Activated naive CD4-positive, alpha-beta T cell treated with anti-CD3 and anti-CD28 coated beads, Interleukin-2, amount 50 U/mL, for 72 hours (primary cell): ENCODE data around the gene KLHL29. TPM values are rescaled to one million over a fixed set of nuclear protein-coding genes. Genes with fewer than 3 reads are reported as not detected.
A peak's percentile ranks its signal among the peaks of the same experiment; 100 is the strongest.
"Not testable (repeated sequence)": the region's sequence is repeated elsewhere in the genome, so short reads cannot be mapped to it uniquely, and the experiment has no call there.

Experiments
- ATAC-seq, 2 donors: fragments of 150-1000 bp; cut with Tn5 transposase; 2 replicates each; pipeline ENCODE4 v1.10.0; 2021; ENCODE audit warnings: mild to moderate bottlenecking in 2 of 2, moderate library complexity in 2 of 2
- DNase-seq, 2 donors: peaks; one replicate each; pipeline ENCODE4 v3.0.0; 2021 to 2022; ENCODE audit warnings: low spot score in 2 of 2
- H3K27ac Mint-ChIP-seq, 2 donors: one replicate each; pipeline ENCODE4 v1.8.0; 2022; ENCODE audit warnings: mild to moderate bottlenecking in 2 of 2, mixed read lengths in 2 of 2
- H3K36me3 Mint-ChIP-seq, 2 donors: one replicate each; pipeline ENCODE4 v1.8.0; 2022; ENCODE audit warnings: mixed read lengths in 2 of 2
- H3K9me3 Mint-ChIP-seq, 2 donors: one replicate each; pipeline ENCODE4 v1.8.0; 2022; ENCODE audit warnings: mixed read lengths in 2 of 2
- total RNA-seq, 2 donors: library from RNA; stranded (reverse); gene quantifications; one replicate each; pipeline ENCODE4 v1.2.3, GENCODE V29; 2022

Gene KLHL29
- total RNA-seq, 2 donors from 2014 or later: 1.2 to 4.7 TPM

GRCh38 chr2:23385748-23386338 is 864 bp downstream of the KLHL29 start:
- DNase-seq: peak in 1 of 2 donors; percentile 34
- Mint-ChIP-seq H3K27ac (no peak overlapping the region), H3K36me3 (peaks cover 0 to 6% of the 10 kb centered on the region in 2 donors), H3K9me3 (no peaks in the 10 kb centered on the region)
- peak; percentile 8 to 11 for ATAC-seq

GRCh38 chr2:23386339-23387220 is 1.6 kb downstream of the KLHL29 start:
- DNase-seq (peak in 1 of 2 donors; percentile 20), ATAC-seq (peak; percentile 6 to 18)
- Mint-ChIP-seq H3K27ac (no peak overlapping the region), H3K9me3 (no peaks in the 10 kb centered on the region), H3K36me3 (peaks cover 0 to 6% of the 10 kb centered on the region in 2 donors)

- Mint-ChIP-seq H3K27ac (no peak overlapping the region), H3K36me3 (peaks cover 0 to 6% of the 10 kb centered on the region in 2 donors), H3K9me3 (no peaks in the 10 kb centered on the region)
- no peak for DNase-seq
- ATAC-seq: peak; percentile 9 to 10
These were observed 2.2 kb downstream of the KLHL29 start for GRCh38 chr2:23387221-23387550.

- H3K36me3 Mint-ChIP-seq: peaks cover 0 to 6% of the 10 kb centered on the region in 2 donors
- no peak for DNase-seq
- H3K27ac Mint-ChIP-seq: no peak overlapping the region
- no peaks in the 10 kb centered on the region for H3K9me3 Mint-ChIP-seq
- ATAC-seq: no peak
These were observed 2.9 kb downstream of the KLHL29 start for GRCh38 chr2:23387845-23388244.

GRCh38 chr2:23388294-23388693 is 3.3 kb downstream of the KLHL29 start:
- ATAC-seq (no peak), DNase-seq (no peak)

GRCh38 chr2:23388756-23389514 is 4.0 kb downstream of the KLHL29 start:
- ATAC-seq (no peak), DNase-seq (no peak)
- no peaks in the 10 kb centered on the region for H3K9me3 Mint-ChIP-seq
- no peak overlapping the region for H3K27ac Mint-ChIP-seq
- H3K36me3 Mint-ChIP-seq: peaks cover 0 to 6% of the 10 kb centered on the region in 2 donors

More at GRCh38 chr2:23388294-23388693, 3.3 kb downstream of the KLHL29 start:
- Mint-ChIP-seq H3K27ac (no peak overlapping the region), H3K36me3 (peaks cover 0 to 6% of the 10 kb centered on the region in 2 donors), H3K9me3 (no peaks in the 10 kb centered on the region)

- no peak for DNase-seq
- H3K27ac Mint-ChIP-seq: no peak overlapping the region
- no peak for ATAC-seq
- H3K36me3 Mint-ChIP-seq: no peaks in the 10 kb centered on the region
- H3K9me3 Mint-ChIP-seq: no peaks in the 10 kb centered on the region
These were observed 5.2 kb downstream of the KLHL29 start for GRCh38 chr2:23390152-23390551.

- ATAC-seq, DNase-seq, H3K36me3 Mint-ChIP-seq, H3K27ac Mint-ChIP-seq, H3K9me3 Mint-ChIP-seq: not testable (repeated sequence)
These were observed 6.3 kb downstream of the KLHL29 start for GRCh38 chr2:23391237-23391736.

GRCh38 chr2:23393722-23394121 is 8.7 kb downstream of the KLHL29 start:
- Mint-ChIP-seq H3K36me3 (no peaks in the 10 kb centered on the region), H3K27ac (no peak overlapping the region)

GRCh38 chr2:23394700-23395099 is 9.7 kb downstream of the KLHL29 start:
- ATAC-seq (no peak), DNase-seq (no peak)
- H3K9me3 Mint-ChIP-seq: no peaks in the 10 kb centered on the region
- H3K27ac Mint-ChIP-seq: no peak overlapping the region
- H3K36me3 Mint-ChIP-seq: no peaks in the 10 kb centered on the region

More at GRCh38 chr2:23393722-23394121, 8.7 kb downstream of the KLHL29 start:
- DNase-seq (no peak), ATAC-seq (no peak)
- no peaks in the 10 kb centered on the region for H3K9me3 Mint-ChIP-seq

- DNase-seq (no peak), ATAC-seq (no peak)
- no peaks in the 10 kb centered on the region for H3K9me3 Mint-ChIP-seq
- H3K36me3 Mint-ChIP-seq: no peaks in the 10 kb centered on the region
- H3K27ac Mint-ChIP-seq: no peak overlapping the region
These were observed 12.5 kb downstream of the KLHL29 start for GRCh38 chr2:23397478-23397877.

- Mint-ChIP-seq H3K27ac (no peak overlapping the region), H3K36me3 (no peaks in the 10 kb centered on the region), H3K9me3 (no peaks in the 10 kb centered on the region)
- ATAC-seq: peak in 1 of 2 donors; percentile 36
- no peak for DNase-seq
These were observed 14.8 kb downstream of the KLHL29 start for GRCh38 chr2:23399674-23400261.

GRCh38 chr2:23400703-23401102 is 15.7 kb downstream of the KLHL29 start:
- H3K27ac Mint-ChIP-seq: no peak overlapping the region
- no peak for ATAC-seq
- no peak for DNase-seq

GRCh38 chr2:23401427-23402204 is 16.6 kb downstream of the KLHL29 start:
- Mint-ChIP-seq H3K36me3 (no peaks in the 10 kb centered on the region), H3K27ac (no peak overlapping the region), H3K9me3 (no peaks in the 10 kb centered on the region)
- DNase-seq (no peak), ATAC-seq (no peak)

More at GRCh38 chr2:23400703-23401102, 15.7 kb downstream of the KLHL29 start:
- H3K36me3 Mint-ChIP-seq: no peaks in the 10 kb centered on the region
- no peaks in the 10 kb centered on the region for H3K9me3 Mint-ChIP-seq

- Mint-ChIP-seq H3K27ac (no peak overlapping the region), H3K36me3 (no peaks in the 10 kb centered on the region), H3K9me3 (no peaks in the 10 kb centered on the region)
- DNase-seq (no peak), ATAC-seq (no peak)
These were observed 17.3 kb downstream of the KLHL29 start for GRCh38 chr2:23402205-23402740.

- ATAC-seq (peak; percentile 24 to 58), DNase-seq (no peak)
- no peak overlapping the region for H3K27ac Mint-ChIP-seq
- no peaks in the 10 kb centered on the region for H3K36me3 Mint-ChIP-seq
- H3K9me3 Mint-ChIP-seq: no peaks in the 10 kb centered on the region
These were observed 19.4 kb downstream of the KLHL29 start for GRCh38 chr2:23404426-23404825.
